Measurements from ENCODE around the gene OR6J1.
"Not testable (repeated sequence)": the region's sequence is repeated elsewhere in the genome, so short reads cannot be mapped to it uniquely, and the experiment has no call there.

Gene OR6J1

DNA sequence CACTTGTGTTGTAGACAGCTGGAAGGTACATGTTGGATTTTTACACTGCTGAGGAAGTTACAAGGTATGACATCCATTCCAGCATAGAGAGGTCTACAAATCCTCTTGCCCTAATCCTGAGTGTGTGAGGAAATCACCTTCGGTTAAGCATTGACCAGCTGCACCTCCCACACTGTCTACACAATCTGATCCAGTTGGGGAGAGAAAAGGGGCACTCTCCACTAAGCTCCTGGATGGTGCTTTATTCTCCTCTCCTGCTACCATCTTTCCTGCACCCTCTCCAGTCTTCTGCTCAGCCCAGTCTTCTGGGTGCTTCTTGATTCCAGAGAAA is at the start of gene OR6J1:
OR6J1 (minus strand) TSS at position 48 of the 331 bp plus-strand sequence. CDS start 9,541 bp downstream, outside the sequence.
- no peak for DNase-seq

DNA sequence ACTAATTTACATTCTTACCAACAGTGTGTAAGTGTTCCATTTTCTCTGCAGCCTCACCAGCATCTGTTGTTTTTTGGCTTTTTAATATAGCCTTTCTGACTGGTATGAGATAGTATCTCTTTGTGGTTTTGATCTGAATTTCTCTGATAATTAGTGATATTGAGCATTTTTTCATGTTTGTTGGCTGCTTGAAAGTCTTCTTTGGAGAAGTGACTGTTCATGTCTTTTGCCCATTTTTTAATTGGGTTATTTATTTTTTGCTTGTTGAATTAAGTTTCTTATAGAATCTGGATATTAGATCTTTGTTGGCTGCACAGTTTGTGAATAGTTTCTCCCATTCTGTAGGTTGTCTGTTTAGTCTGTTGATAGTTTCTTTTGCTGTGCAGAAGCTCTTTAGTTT is 48.0 kb upstream of the OR6J1 start:
- no peak for DNase-seq

DNA sequence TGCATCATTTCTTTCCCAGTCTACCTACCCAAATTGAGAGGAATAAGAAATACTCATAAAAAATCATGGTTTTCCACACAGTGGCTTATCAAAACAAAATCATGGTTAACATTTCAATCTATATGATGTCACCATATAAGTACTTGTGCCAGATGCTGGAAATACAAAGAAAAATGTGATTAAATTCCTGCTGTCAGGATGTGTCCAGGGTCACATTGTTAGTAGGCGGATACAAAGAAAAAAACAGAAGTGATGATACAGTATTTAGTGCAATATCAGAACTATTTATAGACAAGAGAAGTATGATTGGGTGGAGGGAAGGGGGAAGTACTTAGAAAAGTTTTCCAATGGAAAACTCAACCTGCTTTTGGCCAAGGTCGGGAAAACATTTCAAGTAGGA is 47.0 kb upstream of the OR6J1 start:
- DNase-seq, result no peak

DNA sequence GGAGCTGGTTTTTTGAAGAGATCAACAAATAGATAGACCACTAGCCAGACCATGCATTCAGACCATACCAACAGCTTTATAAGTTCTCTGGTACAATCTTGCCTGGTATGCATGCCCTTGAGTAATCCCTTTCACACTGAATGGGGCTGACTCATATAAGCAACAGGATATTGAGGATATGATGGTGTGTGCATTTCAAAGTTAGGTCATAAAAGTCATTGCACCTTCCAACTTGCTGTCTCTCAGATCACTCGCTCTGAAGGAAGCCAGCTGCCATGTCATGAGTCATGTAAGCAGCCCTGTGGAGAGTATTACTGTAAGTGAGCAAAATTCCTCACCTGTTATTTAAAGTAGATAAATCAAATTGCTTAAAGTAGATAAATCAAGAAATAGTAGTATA is 45.0 kb upstream of the OR6J1 start:
- no peak for DNase-seq

DNA sequence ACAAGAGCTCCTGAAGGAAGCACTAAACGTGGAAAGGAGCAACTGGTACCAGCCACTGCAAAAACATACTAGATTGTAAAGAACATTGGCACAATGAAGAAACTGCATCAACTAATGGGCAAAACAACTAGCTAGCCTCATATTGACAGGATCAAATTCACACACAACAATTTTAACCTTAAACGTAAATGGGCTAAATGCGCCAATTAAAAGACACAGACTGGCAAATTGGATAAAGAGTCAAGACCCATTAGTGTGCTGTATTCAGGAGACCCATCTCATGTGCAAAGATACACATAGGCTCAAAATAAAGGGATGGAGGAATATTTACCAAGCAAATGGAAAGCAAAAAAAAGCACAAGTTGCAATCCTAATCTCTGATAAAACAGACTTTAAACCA is 43.8 kb upstream of the OR6J1 start:
- DNase-seq, result not testable (repeated sequence)

DNA sequence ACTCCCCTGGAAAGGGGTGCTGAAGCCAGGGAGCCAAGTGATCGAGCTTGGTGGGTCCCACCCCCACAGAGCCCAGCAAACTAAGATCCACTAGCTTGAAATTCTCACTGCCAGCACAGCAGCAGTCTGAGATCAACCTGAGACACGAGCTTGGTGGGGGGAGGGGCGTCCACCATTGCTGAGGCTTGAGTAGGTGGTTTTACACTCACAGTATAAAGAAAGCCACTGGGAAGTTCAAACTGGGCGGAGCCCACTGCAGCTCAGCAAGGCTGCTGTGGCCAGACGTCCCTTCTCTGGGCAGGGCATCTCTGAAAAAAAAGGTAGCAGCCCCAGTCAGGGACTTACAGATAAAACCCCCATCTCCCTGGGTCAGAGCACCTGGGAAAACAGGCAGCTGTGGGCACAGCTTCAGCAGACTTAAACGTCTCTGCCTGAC is 42.0 kb upstream of the OR6J1 start:
- DNase-seq, result not testable (repeated sequence)

DNA sequence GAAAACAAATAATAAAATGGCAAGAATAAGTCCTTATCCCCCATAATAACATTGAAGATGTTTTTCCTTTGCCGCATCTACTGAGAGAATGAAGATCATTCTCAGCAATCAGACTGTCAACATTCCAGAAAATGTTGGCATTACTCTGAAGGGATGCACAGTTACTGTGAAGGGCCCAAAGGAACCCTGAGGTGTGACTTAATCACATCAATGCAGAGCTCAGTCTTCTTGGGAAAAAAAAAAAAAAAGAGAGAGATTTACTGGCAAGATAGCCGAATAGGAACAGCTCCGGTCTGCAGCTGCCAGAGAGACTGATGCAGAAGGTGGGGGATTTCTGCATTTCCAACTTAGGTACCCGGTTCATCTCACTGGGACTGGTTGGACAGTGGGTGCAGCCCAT is 41.3 kb upstream of the OR6J1 start:
- DNase-seq, result no peak

DNA sequence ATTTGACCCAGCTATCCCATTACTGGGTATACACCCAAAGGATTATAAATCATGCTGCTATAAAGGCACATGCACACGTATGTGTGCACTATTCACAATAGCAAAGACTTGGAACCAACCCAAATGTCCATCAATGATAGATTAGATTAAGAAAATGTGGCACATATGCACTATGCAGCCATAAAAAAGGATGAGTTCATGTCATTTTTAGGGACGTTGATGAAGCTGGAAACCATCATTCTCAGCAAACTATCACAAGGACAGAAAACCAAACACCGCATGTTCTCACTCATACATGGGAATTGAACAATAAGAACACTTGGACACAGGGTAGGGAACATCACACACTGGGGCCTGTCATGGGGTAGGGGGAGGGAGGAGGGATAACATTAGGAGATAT is 39.3 kb upstream of the OR6J1 start:
- not testable (repeated sequence) for DNase-seq

DNA sequence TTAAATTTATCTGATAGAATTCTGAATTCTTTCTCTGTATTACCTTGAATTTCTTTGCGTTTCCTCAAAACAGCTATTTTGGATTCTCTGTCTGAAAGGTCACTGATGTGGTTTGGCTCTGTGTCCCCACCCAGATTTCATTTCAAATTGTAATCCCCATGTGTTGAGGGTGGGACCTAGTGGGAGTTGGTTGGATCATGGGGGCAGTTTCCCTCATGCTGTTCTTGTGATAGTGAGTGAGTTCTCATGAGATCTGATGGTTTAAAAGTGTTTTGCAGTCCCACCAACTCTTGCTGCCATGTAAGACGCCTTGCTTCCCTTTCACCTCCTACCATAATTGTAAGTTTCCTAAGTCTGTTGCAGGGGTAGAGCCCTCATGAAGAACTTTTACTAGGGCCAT is 34.1 kb upstream of the OR6J1 start:
- no peak for DNase-seq

DNA sequence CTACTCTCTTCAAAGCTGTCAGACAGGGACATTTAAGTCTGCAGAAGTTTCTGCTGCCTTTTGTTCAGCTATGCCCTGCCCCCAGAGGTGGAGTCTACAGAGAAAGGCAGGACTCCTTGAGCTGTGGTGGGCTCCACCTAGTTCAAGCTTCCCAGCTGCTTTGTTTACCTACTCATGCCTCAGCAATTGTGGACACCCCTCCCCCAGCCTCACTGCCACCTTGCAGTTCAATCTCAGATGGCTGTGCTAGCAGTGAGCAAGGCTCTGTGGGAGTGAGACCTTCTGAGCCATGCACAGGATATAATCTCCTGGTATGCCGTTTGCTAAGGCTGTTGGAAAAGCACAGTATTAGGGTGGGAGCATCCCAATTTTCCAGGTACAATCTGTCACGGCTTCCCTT is 33.4 kb upstream of the OR6J1 start:
- DNase-seq, result not testable (repeated sequence)

DNA sequence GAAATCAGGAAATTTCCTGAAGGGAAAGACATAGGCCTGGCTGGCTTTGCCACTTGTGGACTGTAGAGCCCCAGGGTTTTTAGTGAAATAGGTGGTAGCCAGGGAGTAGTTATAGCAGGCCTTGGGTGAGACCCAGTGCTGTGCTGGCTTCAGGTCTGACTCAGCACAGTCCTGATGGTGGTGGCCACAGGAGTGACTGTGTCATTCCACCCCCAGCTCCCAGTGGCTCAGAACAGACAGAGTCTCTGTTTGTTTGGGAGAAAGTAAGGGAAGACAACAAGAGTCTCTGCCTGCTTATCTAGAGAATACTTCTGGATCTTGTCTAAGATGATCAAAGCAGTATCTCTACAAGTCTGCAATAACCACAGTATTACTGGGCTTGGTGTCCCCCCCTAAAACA is 27.5 kb upstream of the OR6J1 start:
- no peak for DNase-seq

DNA sequence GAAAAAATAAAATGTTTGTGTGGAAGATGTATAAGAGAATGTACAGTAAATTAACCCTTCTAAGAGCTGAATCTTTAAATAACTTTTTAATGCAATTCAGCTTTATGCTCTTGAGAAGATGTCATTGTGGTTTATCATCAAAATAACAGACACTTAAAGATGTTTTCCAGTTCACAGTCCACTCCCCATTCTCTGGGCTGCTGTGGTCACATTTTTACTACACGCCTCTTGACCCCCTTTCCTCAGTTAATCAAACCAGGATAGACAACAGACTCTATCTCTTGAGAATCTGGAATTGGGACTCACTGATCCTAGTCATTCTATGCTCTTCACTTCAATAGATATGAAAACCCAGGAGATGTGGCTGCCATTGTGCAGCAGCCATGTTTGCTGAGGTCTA is 24.7 kb upstream of the OR6J1 start:
- DNase-seq, result no peak

DNA sequence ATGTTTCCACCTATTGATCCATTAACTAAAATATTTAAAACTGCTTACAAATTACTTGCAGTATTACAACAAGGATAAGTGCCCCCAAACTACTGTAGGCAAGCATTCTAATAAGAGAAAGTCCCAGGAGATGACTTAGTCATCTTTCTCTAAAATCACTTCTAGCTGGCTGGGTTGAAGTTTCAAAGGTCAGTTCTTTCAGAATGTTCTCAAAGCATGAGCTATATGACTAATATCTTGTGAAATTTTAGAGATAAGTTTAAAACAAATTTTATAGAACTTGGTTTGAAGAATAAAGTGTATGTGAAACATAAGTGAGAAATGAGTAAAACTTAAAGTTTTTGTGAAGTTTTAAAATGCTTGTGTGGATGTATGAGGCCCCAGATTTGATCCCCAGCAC is 24.3 kb upstream of the OR6J1 start:
- no peak for DNase-seq

DNA sequence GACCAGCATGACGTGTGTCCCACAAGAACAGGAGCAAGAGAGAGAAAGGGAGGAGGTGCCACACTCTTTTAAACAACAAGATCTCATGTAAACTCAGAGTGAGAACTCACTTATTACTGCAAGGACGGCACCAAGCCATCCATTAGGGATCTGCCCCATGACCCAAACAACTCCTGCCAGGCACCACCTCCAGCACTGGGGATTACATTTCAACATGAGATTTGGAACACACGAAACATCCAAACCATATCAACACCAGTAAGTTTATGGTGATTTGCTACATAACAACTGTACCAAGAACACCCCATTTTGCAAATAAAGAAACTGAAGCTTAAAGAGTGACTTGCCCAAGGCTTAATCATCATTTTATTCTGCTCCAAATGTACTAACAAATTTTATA is 23.7 kb upstream of the OR6J1 start:
- DNase-seq, result no peak

DNA sequence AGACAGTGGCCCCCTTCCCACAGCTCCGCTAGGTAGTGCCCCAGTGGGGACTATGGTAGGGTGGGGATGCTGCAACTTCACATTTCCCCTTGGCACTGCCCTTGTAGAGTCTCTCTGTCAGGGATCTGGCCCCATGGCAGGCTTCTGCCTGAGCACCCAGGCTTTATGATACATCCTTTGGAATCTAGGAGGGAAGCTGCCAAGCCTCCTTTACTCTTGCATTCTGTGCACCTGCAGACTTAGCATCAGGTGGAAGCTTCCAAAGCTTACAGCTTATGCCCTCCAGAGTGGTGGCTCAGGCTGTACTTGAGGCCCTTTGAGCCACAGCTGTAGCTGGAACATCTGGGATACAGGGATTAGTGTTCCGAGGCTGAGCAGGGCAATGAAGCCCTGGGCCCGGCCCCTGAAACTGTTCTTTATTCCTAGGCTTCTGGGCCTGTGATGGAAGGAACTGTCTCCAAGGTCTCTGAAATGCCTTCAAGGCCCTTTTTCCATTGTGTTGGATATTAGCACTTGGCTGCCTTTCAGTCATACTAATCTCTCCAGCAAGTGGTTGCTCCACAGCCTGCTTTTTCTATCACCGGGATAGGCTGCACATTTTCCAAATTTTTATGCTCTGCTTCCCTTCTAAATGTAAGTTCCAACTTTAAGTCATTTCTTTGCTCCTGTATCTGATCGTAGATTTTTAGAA is 22.2 kb upstream of the OR6J1 start:
- no peak for DNase-seq

DNA sequence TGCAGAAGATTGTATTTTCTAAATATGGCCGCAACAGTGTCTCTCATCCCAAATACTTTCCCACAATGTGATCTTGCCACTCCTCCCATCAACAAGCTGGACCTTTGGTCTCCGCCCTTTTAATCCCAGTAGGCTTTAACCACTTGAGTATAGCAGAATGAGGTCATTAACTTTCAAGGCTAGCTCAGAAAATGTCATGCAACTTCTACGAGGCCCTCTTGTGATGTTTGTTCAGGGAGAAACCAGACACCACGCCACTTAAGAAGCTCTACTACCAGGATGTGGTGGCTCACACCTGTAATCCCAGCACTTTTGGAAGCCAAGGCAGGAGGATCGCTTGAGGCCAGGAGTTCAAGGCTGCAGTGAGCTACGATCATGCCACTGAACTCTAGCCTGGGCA is 20.1 kb upstream of the OR6J1 start:
- no peak for DNase-seq

DNA sequence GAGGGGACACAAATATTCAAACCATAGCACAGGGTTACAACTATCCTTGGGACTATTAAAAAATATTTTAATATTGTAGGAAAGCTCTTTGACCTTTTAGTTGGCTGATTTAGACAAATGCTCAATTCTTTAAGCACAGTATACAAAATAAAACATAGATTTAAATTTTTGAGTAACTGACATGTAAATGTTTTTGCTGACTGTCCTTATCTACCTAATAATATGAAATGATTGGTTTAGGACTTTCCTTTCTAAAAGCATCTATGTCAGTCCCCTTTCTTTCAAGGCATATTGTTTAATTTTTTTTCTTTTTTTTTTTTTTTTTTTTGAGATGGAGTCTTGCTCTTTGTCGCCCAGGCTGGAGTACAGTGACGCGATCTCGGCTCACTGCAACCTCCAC is 16.5 kb upstream of the OR6J1 start:
- no peak for DNase-seq

DNA sequence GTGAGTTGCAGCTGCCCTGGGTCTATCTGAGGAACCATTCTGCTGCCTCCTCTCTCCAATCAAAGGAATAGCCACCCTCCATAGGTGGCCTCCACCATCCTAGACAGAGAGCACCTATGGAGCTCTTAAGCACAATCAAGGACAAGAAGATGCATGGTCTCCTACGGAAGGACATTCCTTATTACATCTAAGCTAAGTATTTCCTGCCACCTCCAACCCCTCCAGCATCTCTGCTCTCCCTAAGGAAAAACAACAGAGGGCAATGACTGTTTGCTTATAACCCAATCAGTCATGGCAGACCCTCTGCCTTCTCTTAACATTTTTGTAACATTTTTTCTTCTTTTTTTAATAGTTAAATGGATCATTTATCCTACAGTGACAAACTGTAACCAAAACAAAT is 14.8 kb upstream of the OR6J1 start:
- no peak for DNase-seq

DNA sequence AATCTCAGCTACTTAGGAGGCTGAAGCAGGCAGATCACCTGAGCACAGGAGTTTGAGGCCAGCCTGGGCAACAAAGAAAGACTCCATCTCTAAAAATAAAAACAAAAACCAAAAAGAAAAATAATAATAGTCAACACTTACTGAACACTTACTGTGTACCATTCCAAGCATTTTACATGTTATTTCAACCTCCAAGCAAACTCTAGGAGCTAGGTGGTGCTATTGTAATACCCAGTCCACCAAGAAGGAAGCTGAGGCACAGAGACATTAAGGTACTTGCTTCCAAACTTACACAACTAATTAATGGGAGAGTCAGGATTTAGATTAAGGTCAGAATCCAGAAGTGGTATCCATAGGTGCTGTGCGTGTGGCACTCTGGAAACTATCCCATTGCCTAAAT is 13.7 kb upstream of the OR6J1 start:
- DNase-seq, result no peak

DNA sequence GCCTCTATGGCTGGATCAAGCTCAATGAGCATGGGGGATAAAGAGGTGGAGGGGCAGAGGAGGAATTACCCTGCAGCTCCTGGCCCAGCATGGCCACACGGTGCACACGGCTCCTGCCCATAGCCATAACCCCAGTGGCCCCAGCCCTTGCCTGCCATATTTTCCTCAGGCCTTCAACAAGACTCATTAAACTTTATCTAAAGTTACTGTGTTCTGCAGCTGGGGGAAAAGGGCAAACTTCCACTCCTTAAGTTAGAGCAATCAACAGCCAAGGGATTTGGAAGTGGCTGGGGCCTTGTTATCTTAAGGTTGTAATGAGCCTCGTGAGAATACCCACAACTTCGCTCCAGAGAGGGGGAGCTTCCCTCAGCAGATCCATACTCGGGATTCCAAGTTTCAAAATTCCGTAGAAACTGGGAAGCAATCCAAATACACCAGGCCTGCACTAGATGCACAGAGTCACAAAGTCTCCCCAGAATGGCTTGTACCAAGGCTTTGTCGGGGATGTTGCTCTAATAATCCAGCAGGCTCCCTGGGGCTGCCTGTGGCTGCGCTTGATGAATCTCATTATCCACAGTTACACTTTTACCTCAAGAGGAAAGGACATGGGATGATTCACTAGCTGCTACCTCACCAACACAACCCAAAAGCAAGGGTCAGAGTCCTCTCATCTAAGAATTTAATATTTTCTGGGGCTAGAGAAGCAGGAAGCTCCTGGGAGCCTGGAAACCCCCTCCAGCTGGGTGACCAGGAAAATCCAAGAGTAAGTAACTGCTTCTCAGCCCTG is 13.0 kb upstream of the OR6J1 start:
- DNase-seq, result no peak

DNA sequence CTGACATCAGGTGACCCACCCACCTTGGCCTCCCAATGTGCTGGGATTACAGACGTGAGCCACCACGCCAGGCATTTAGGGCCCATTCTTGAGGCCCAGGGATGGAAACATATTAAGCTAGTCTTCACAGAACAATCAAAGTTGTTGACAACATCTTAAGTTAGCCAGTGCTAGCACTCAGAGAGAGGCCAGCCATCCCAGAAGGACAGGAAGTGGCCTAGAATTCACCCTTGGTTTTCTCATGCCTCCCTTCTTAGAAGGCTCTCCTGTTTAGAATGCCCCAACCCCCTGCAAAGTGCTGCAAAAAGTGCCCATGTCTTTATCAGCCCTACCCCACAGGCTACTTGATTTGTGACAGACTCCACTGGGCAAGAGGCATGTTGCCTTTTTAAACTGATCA is 12.1 kb upstream of the OR6J1 start:
- DNase-seq, result no peak

DNA sequence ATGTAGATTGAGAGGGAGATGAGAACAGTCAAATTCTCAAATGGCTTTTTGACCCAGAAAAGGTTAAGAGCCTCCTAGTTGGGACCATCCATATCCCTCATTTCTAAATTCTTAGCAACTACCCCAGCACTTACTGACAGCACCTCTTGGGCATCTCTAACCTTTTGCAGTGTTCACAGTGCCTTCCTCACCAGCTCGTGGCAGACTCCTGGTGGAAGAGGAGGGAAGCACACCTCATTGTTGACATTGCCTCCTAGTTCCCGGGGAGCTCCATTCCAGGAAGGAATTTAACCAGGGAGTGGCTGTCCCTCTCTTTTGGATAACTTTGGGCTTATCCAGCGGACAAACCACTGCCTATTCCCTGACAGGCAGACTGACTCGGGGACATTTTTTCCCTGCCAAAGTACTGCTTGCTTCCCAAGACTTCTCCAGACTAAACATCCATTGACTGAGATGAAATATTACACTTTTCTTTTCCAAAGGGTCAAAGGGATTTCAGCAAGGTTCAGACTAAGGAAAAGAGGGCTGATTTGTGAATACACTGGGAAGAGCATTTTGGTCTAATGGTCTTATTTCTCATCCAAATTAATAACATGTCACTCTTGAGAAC is 9.0 kb upstream of the OR6J1 start:
- peak; percentile 61 for DNase-seq

DNA sequence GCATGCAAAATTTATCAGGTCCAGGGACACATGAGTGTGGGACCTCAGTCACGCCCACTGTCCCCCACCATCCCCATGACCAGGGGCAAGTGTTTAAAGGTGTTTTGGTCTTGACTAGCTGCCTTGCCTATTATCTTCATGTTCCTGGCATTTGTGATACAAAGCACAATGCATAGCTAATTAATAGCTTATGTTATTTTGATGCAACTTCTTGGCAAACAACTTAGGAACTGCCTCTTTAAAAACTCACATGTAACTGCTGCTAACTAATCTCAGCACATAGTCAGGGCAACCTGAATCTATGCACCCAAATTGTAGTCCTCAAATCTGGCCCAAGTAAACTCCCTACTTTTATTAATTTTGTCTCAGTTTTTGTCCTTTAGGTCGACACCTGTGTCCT is 7.4 kb upstream of the OR6J1 start:
- DNase-seq, result no peak

DNA sequence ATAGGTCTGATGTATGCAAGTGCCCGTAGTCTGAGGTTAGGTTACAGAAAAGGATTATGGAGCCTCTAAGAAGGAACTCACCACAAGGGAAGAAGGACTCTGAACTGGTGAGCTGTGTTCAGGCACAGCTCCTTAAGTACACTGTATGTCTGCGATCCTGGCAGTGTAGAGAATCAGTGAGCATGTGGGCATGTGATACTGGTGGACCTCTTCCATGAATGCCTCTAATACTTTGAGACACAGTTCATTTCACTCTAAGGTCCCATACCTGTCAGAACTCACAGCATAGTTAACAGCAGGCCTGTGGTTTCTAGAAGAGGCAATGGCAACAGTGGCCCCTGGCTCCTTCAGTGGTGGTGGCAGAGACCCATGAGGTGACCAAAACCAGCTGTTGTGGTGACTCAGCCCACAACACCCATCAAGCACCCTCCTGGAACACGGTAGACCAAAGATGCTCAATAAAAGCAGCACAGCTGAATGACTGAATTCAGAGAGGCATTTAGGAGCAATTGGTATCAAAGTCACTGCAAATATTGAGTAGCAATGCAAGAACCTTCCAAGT is 6.9 kb upstream of the OR6J1 start:
- no peak for DNase-seq

Data from CD4-positive, alpha-beta T cell treated with Interleukin-6 for 4 hours (primary cell).